ENCODE measurements around the gene MAP7D3. TPM values are rescaled to one million over a fixed set of nuclear protein-coding genes. Genes with fewer than 3 reads are reported as not detected.

Gene MAP7D3
- total and polyA plus RNA-seq, 2 of the 8 experiments (the other 6 are each of a cell fraction or from before 2014, with no cell fraction given), result 4.8 to 19.6 TPM

- CTCF ChIA-PET (ENCODE audit: partially characterized antibody), result interaction anchor here (0.8 to 1.4 kb wide), 2 partner anchors 19 to 86 kb away, joined by 3 to 4 read pairs; no protein-coding TSS in a partner anchor
- no peak overlapping the region for H2BK5ac ChIP-seq (ENCODE audit: low read depth, low read length)
- no peak overlapping the region for H2BK120ac ChIP-seq (replicated peaks; ENCODE audit: low read depth, low read length)
- H3K27ac ChIP-seq (ENCODE audit: low read depth, low read length), result no peak overlapping the region
- no peak overlapping the region for H3K4me3 ChIP-seq (ENCODE audit: extremely low read depth in 1 of 4, insufficient read depth in 2 of 4, low read depth in 3 of 4, low read length in 4 of 4)
- no peaks in the 10 kb centered on the region for H3K27me3 ChIP-seq (replicated peaks in 1 of 4; ENCODE audit: control insufficient read depth in 3 of 4, extremely low read depth in 1 of 4, insufficient read depth in 3 of 4, low read length in 3 of 4)
- H3K23ac ChIP-seq (ENCODE audit: insufficient read length), result no peak overlapping the region
- H3K4ac ChIP-seq (replicated peaks; ENCODE audit: insufficient read length, low read depth, low read length), result no peak overlapping the region
- no peak overlapping the region for H2BK12ac ChIP-seq (ENCODE audit: low read depth, low read length)
- no peaks in the 10 kb centered on the region for H3K79me1 ChIP-seq (ENCODE audit: low read depth, low read length)
- 77% methylated on average over 3 of the region's 3 CpGs; no CpG with 5 or more reads in 1 of the 2 experiments for WGBS, 2 experiments (ENCODE audit: extremely low coverage in 1 of 2, insufficient coverage in 1 of 2, insufficient read length in 1 of 2, insufficient replicate concordance in 2 of 2, low coverage in 1 of 2, low lambda C conversion rate in 2 of 2, missing lambda C conversion rate in 1 of 2)
- no peaks in the 10 kb centered on the region for H3K79me2 ChIP-seq (ENCODE audit: control insufficient read depth in 1 of 2, insufficient read depth in 2 of 2, low read length in 2 of 2)
- H3K56ac ChIP-seq (replicated peaks; ENCODE audit: insufficient read length, low read depth, low read length), result no peak overlapping the region
- H3K9me3 ChIP-seq (ENCODE audit: insufficient read depth in 2 of 2, low read depth in 1 of 2, low read length in 1 of 2), result no peaks in the 10 kb centered on the region
- H3K4me2 ChIP-seq (ENCODE audit: insufficient read depth in 1 of 2, low read depth in 2 of 2, low read length in 2 of 2), result no peak overlapping the region
- no peak overlapping the region for H3K9ac ChIP-seq (replicated peaks in 1 of 4; ENCODE audit: extremely low read depth in 1 of 4, low read depth in 3 of 4, low read length in 3 of 4)
- no peaks in the 10 kb centered on the region for H4K20me1 ChIP-seq (replicated peaks in 1 of 2; ENCODE audit: control insufficient read depth in 1 of 2, insufficient read depth in 2 of 2, low read length in 2 of 2)
- H3K14ac ChIP-seq (ENCODE audit: insufficient read length), result no peak overlapping the region
- no peaks in the 10 kb centered on the region for H3K36me3 ChIP-seq (ENCODE audit: control insufficient read depth in 2 of 4, insufficient read depth in 4 of 4, low read length in 3 of 4)
- FAIRE-seq (no peak), DNase-seq (ENCODE audit: low read depth in 1 of 2, low spot score in 2 of 2) (no peak)
- H3K23me2 ChIP-seq (ENCODE audit: low read depth, low read length), result no peaks in the 10 kb centered on the region
- H2BK15ac ChIP-seq (ENCODE audit: low read length), result no peak overlapping the region
- H2BK20ac ChIP-seq (ENCODE audit: low read length), result no peak overlapping the region
- no peak overlapping the region for H2AFZ ChIP-seq (ENCODE audit: low read length)
- H3K4me1 ChIP-seq (replicated peaks in 1 of 4; ENCODE audit: control insufficient read depth in 3 of 4, insufficient read depth in 4 of 4, low read length in 3 of 4), result no peaks in the 10 kb centered on the region
- H4K8ac ChIP-seq (ENCODE audit: extremely low read depth, insufficient read depth, low read length), result no peak overlapping the region
- POLR2A ChIA-PET (ENCODE audit: partially characterized antibody), result no interaction called here
- H3K18ac ChIP-seq (ENCODE audit: extremely low read depth, low read length), result no peak overlapping the region
- H4K91ac ChIP-seq (replicated peaks; ENCODE audit: insufficient read length, low read length), result no peak overlapping the region
- no peak overlapping the region for H2AK5ac ChIP-seq (ENCODE audit: low read depth, low read length)
- H4K5ac ChIP-seq (ENCODE audit: insufficient read length, low read depth, low read length), result no peak overlapping the region
- TF ChIP-seq NANOG (IDR thresholded peaks at IDR 0.05; ENCODE audit: insufficient read depth, low read depth, low read length, poor library complexity, severe bottlenecking) (no peak), CEBPB (IDR thresholded peaks at IDR 0.05; ENCODE audit: low read depth, low read length) (no peak), PHF8 (conservative IDR thresholded peaks at IDR 0.05; ENCODE audit: low read depth, low read length) (no peak), KDM4A (IDR thresholded peaks at IDR 0.05; ENCODE audit: low read depth, low read length, severe bottlenecking) (no peak), TAF1 (IDR thresholded peaks at IDR 0.05; ENCODE audit: low read depth, low read length) (no peak), HDAC6 (IDR thresholded peaks at IDR 0.05; ENCODE audit: low read depth, low read length) (no peak), BCL11A (IDR thresholded peaks at IDR 0.05; ENCODE audit: low read depth in 2 of 2, low read length in 2 of 2) (no peak), RNF2 (IDR thresholded peaks at IDR 0.05; ENCODE audit: borderline replicate concordance, low read depth, low read length, missing control alignments, poor library complexity, severe bottlenecking) (no peak), FOSL1 (IDR thresholded peaks at IDR 0.05; ENCODE audit: insufficient read depth, low read depth, low read length) (no peak), ATF2 (IDR thresholded peaks at IDR 0.05; ENCODE audit: low read length) (no peak), RFX5 (IDR thresholded peaks at IDR 0.05; ENCODE audit: borderline replicate concordance, low read depth, low read length) (no peak)
Measured at GRCh38 chrX:136182414-136182813, 68.8 kb downstream of the MAP7D3 start.
